Activated naive CD4-positive, alpha-beta T cell (primary cell): ENCODE data around the gene KRTAP2-3.

Experiments
- DNase-seq, 4 experiments: peaks; one replicate each; lab custom pipeline; 2025; lab: John Stamatoyannopoulos, UW

KRTAP2-3 gene

DNA sequence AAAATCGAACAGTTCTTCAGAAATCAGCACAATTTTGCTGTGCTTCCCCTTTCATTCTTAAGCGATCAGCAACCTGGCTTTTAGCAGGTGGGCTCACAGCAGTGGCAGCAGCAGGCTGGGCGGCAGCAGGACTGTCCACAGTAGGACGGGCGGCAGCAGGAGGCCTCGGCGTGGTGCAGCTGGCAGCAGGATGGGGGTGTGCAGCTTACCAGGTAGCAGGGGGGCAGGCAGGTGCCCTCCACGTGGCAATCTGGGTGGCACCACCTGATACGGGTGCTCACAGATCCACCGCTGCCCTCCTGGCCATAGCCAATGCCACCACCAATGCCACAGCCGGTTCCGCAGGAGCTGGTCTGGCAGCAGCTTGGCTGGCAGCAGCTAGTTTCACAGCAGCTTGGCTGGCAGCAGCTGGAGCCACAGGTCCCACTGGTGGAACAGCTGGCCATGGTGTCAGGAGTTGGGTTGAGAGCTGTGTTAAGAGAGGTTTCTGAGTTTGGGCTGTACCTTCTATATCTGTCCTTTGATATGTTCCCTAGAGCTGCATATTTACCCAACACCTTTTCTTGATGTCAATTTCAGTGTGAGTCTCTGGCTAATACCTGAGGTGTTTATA, 30.2 kb downstream of the KRTAP2-3 start, which contains the start of gene KRTAP1-4:
KRTAP1-4 (minus strand) TSS at position 563 of the 613 bp plus-strand sequence; CDS start at position 446, 117 bp downstream.
- no peak for DNase-seq

DNA sequence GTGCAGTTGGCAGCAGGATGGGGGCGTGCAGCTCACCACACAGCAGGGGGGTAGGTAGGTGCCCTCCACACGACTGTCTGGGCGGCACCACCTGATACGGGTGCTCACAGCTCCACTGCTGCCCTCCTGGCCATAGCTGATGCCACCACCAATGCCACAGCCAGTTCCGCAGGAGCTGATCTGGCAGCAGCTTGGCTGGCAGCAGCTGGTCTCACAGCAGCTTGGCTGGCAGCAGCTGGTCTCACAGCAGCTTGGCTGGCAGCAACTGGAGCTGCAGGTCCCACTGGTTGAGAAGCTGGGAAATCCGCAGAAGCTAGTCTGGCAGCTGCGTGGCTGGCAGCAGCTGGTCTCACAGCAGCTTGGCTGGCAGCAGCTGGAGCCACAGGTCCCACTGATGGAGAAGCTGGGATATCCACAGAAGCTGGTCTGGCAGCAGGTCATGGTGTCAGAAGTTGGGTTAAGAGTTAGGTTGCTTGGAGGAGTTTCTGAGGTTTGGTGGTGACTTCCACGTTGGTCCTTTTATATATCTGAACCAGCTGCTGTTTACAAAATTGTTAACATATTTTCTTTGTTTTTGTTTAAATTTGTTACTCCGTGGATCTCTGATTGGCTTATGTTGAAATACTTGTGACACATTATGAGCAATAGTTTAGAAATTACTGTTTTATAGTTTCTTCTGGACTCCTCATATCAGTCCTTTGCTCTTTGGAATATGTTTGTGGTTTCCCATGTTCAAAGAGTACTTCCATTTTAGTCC, 33.0 kb downstream of the KRTAP2-3 start, which contains the start of gene KRTAP1-5:
KRTAP1-5 (minus strand) TSS at position 494 of the 757 bp plus-strand sequence; CDS start at position 441, 53 bp downstream.
- DNase-seq, result no peak

DNA sequence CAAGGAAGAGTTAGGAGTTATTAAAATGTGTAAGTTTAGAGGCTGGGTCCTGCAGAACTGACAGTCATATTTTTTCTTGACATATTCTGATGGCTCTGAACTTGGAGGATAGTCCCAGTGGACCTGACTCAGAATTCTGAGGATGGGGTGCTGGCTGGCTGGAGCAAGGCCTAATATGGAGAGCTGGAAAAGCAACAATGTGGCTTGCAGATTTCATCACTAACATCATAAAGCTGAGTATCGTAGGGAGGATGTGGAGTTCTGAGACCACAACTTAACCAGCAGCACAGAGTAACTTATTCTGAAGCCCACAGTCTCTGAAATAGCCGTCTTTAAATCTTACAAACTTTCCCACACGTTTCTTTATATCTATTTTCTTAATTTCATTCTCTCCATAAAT, 35.2 kb downstream of the KRTAP2-3 start:
- no peak for DNase-seq

DNA sequence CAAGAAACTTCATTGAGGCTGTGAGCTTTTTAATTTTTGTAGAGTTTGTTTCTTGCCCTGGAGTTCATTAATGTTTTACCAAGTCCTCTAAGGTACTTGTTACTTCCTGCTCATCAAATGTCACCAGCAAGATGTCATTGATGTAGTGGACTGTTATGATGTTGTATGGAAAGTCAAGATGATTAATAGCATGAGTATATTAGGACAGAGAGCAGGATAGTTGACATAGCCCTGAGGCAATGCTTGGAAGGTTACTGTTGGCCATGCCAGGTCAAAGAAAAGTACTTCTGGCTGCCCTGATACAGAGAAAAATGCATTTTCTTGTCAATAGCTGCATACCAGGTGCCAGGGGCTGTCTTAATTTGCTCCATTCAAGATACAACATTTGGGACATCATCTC, 39.6 kb downstream of the KRTAP2-3 start:
- DNase-seq, result no peak

DNA sequence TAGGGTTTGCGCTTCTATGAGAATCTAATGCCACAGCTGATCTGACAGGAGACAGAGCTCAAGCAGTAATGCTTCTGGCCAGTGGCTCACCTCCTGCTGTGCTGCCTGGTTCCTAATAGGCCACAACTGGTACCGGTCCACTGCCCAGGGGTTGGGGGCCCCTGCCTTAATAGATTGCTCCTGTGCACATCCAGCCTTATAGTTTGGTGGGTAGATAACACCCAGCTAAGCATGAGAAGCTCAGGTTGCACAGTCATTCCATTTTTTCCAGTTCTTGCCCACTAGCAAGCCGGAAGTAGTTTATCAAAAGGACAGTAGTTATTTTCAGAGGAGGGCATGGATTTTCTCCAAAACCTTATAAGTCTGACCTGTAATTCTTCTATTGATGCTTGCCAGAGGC, 40.5 kb downstream of the KRTAP2-3 start:
- no peak for DNase-seq

DNA sequence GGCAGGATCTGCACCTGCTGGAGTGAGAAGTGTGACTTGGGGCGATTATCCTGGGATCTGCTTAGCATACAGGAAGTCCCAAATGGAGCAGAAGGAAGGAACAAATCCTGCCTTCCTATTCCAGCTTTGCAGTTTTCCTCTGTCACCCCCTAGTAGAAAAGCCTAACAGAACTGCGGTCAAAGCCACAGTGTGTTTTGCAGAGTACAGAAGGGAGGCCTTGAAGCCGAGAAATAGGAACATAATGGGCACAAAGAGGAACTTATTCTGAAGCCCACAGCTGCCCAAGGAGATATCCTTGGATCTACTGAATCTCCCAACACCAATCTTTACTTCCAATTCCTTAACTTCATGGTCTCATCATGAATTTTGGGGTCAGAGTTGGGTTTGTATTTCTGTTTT, 41.4 kb downstream of the KRTAP2-3 start:
- no peak for DNase-seq

DNA sequence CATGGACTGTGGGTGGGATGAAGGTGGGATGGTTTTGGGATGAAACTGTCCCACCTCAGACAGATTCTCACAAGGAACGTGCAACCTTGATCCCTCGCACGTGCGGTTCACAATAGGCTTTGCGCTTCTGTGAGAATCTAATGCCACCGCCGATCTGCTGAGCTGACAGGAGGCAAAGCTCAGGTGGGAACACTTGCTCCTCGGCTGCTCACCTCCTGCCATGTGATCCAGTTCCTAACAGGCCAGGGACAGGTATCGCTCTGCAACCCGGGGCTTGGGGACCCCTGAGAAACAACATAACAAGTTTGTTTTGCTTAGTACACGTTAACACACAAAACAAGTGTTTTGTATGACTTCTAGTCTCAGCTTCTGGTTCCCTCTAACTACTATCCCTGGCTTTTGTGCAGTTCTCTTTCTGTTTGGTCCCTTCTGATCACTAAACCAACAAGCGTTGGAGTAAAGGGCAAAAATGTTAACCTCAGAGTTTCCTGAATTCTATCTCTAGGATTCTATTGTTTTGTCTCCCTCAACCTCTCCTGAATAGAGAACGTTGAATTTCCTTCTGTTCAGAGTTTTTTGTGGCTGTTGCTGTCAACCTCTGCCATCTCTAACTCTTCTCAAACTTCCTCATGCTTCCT, 43.2 kb downstream of the KRTAP2-3 start:
- DNase-seq, result no peak

DNA sequence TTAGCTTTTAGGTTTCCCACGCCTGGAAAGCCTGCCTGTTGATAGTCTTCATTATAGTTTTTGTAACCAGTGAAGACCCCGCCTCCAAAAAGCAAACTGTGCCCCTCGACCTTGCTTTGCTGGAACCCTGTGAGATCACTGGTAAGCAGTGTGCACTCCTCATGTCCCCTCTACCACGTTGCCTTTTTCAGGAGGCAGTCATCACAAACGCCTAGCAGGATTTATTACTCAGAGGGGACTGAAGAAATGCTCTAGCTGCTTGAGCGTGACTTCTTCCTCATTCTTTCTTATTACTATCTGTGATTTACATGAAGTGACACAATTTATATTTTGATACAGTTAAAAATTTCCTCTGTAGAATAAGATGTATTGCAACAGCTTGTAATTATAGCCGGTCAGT, 44.5 kb downstream of the KRTAP2-3 start:
- DNase-seq, result no peak

DNA sequence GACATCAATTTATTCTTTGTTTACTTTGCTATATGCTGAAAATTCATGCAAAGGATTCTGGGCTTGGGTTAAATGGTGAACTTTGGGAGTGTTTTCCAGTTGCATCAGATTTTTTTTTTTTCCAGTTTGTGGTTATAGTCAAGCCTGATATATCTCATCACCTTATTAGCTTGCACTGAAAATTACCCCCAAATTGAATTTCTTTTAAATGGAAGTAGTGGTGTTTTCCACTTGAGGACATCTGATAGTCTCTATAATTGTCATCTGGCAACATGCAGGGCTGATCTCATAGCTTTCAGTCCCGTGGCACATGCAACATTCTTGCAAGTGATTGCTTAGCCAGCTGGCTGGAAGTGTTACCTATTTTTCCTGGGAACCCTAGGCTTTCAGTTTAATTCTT, 46.3 kb downstream of the KRTAP2-3 start:
- DNase-seq, result no peak

DNA sequence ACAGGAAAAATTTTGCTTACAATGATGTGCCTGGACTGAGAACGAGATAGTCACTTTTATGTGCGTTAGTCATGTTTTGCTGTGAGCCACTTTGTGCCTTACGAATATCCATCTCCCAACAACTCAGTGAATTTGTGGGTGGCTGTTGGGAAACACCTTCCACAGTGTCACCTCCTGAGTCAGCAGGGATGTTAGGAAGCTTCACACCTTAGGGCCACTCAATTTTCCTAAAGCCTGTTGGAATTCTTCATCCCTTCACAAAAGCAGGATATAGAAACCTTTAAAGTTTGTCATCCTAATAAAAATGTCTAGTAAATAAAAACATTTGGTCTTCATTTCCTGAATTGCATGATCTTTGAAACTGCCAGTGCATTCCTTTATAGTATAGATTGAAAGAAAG, 46.7 kb downstream of the KRTAP2-3 start:
- DNase-seq, result no peak

DNA sequence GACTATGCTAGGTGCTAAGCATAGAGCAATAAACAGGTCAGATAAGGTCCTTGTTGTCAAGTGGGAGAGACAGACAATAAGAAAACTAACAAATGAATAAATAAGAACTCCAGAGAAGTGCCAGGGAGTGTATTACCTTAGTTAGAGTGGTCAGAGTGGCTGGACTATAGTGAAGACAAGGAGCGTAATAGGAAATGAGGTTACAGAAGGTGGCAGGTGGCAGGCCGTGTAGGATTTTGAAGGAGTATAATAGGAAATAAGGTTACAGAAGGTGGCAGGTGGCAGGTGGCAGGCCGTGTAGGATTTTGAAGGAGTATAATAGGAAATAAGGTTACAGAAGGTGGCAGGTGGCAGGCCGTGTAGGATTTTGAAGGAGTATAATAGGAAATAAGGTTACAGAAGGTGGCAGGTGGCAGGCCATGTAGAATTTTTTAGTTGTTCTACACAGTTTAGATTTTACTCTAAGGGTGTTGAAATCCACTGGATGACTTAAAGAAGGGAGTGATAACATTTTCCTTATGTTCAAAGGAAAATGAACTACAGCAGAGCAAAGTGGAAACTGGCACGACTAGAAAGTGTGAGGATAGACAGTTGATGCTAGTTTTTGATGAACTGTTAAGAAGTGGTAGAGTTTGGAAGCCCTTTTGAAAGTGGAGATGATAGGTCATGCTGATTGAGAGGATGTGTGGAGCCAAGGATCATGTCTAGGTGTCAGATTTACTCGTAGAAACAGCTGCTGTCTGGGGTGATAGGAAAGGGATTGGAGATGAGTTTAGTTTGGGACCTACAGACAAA, 47.4 kb downstream of the KRTAP2-3 start:
- DNase-seq, result no peak

DNA sequence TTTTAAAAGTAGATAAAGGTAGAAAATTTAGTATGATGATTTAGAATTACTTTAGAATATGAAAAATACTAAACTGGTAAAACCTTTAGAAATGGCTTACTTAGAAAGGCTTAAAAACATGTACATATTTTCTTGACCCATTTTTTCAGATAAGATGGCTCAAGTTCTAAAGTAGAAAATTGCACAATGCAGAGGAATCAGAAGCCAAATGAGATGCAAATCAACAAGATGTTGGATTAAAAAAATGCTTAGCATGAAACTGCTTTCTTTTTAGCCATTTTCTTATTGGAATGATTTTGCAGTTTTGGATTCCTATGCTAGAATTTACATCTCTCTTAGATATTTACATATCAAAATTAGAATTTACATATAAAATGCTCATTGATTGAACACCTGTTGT, 49.5 kb downstream of the KRTAP2-3 start:
- DNase-seq, result no peak

DNA sequence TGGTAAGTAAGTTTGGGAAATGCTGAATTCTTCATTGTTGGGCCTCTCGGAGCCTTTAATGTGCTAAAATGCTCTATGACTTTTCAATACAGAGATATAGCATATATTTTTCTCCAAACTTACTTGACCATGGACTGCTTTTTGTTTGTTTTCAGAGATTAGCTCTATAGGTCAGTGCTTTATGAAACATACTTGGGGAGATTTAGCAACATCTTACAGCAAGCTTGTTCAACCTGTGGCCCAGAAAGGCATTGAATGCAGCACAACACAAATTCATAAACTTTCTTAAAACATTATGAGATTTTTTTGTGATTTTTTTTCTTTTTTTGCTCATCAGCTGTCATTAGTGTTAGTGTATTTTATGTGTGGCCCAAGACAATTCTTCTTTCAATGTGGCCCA, 50.0 kb downstream of the KRTAP2-3 start:
- no peak for DNase-seq

DNA sequence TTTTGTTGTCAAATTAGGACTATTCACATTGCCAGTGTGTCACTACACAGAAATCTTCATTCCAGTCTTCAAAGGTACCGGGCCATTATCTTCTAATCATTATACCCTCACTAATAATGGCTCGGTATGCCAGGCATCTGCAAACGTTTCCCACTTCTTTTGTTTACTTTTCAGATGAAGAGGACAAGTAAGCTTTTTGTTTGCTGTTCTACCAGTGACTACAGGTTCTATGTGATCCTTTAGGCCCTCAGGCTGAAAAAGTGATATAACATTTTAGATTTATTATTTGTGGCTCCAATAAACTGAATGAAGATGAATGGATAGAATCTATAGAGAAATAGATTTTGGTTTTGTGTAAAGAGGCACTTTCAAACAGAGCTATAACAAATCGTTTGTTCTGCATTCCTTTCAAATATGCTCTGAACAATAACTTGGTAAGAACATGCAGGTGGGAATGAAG, 50.6 kb downstream of the KRTAP2-3 start:
- DNase-seq, result no peak
